Hepatocyte (in vitro differentiated cells): ENCODE results near the gene PROKR1.

Experiments
- EZH2 ChIP-seq: fragments of 200-600 bp; sonication (generic); IDR thresholded peaks from 2 replicates; pipeline ENCODE4 v1.6.1; 2016; ENCODE audit warnings: antibody characterized with exemption, mild to moderate bottlenecking, borderline replicate concordance
- EZH2phosphoT487 ChIP-seq: fragments of 200-600 bp; sonication (generic); IDR thresholded peaks from one replicate; pipeline ENCODE4 v1.6.1; 2018; ENCODE audit warnings: antibody characterized with exemption, mild to moderate bottlenecking, low read depth, moderate library complexity; ENCODE audit not compliant: unreplicated experiment, severe bottlenecking
- TF ChIP-seq, protein P1 (sequence below): fragments of 200-600 bp; sonication (generic); IDR thresholded peaks from 2 replicates; pipeline ENCODE4 v1.5.1; 2016; ENCODE audit warnings: antibody characterized with exemption, mild to moderate bottlenecking; ENCODE audit not compliant: poor library complexity

DNA sequence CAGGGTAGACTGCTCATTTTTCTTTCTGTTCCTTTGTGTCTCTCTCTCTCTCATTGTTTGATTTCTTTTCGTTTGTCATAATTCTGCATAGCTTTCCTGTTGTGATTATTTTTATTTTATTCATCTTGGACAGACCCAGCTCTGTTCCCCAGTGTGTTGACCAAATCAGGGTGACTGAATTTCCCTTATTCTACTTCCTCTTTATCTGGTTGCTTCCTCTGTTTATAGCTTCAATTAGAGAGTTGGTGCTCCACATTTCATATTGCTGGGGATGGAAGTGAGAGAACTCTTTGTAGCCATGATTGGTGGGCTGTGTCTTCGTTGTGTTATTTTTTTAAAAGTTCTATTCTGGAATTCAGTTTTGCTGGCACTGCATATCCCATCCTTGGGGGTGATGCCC is 19.1 kb downstream of the PROKR1 start:
- TF ChIP-seq EZH2: no peak
- TF ChIP-seq, protein P1, sequence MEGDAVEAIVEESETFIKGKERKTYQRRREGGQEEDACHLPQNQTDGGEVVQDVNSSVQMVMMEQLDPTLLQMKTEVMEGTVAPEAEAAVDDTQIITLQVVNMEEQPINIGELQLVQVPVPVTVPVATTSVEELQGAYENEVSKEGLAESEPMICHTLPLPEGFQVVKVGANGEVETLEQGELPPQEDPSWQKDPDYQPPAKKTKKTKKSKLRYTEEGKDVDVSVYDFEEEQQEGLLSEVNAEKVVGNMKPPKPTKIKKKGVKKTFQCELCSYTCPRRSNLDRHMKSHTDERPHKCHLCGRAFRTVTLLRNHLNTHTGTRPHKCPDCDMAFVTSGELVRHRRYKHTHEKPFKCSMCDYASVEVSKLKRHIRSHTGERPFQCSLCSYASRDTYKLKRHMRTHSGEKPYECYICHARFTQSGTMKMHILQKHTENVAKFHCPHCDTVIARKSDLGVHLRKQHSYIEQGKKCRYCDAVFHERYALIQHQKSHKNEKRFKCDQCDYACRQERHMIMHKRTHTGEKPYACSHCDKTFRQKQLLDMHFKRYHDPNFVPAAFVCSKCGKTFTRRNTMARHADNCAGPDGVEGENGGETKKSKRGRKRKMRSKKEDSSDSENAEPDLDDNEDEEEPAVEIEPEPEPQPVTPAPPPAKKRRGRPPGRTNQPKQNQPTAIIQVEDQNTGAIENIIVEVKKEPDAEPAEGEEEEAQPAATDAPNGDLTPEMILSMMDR: no peak
- TF ChIP-seq EZH2phosphoT487: no peak
